ENCODE data around the gene KCNF1. TPM values are rescaled to one million over a fixed set of nuclear protein-coding genes. Genes with fewer than 3 reads are reported as not detected.

The KCNF1 gene
- polyA plus RNA-seq, 1 donor from 2014 or later: 11.4 TPM

GRCh38 chr2:10939058-10939457 is 27.3 kb downstream of the KCNF1 start:
- no peaks in the 10 kb centered on the region for H3F3A ChIP-seq (ENCODE audit: insufficient read depth, low read length, poor library complexity, severe bottlenecking)
- no peaks in the 10 kb centered on the region for H3K9me2 ChIP-seq (ENCODE audit: insufficient read depth, low read length)
- TF ChIP-seq EZH2 (IDR thresholded peaks at IDR 0.05; ENCODE audit: borderline replicate concordance, insufficient read depth, low read length, poor library complexity, severe bottlenecking): no peak
- no peak for TF ChIP-seq SMC3 (conservative IDR thresholded peaks at IDR 0.05; ENCODE audit: poor library complexity)
- no peak for TF ChIP-seq CTCF (IDR thresholded peaks at IDR 0.05; ENCODE audit: poor library complexity, severe bottlenecking)
- no peak for TF ChIP-seq TAF1 (IDR thresholded peaks at IDR 0.05; ENCODE audit: low read depth)
- TF ChIP-seq REST (IDR thresholded peaks at IDR 0.05; ENCODE audit: borderline replicate concordance): no peak
- no peak for TF ChIP-seq EP300 (conservative IDR thresholded peaks at IDR 0.05; ENCODE audit: poor library complexity, severe bottlenecking)
- no peak for TF ChIP-seq POLR2AphosphoS5 (IDR thresholded peaks at IDR 0.05)
- no peak for TF ChIP-seq RAD21 (conservative IDR thresholded peaks at IDR 0.05)
- TF ChIP-seq MXI1 (conservative IDR thresholded peaks at IDR 0.05; ENCODE audit: poor library complexity, severe bottlenecking): no peak
- H3K79me2 ChIP-seq (replicated peaks; ENCODE audit: insufficient read depth, low read length): no peaks in the 10 kb centered on the region
- no peak overlapping the region for H3K4me3 ChIP-seq (ENCODE audit: low read length)
- H3K4me2 ChIP-seq (ENCODE audit: low read length): no peak overlapping the region
- no peak overlapping the region for H2AFZ ChIP-seq (ENCODE audit: low read depth, low read length)
- no peaks in the 10 kb centered on the region for H3K36me3 ChIP-seq (ENCODE audit: insufficient read depth, low read length)
- no peaks in the 10 kb centered on the region for H4K20me1 ChIP-seq (ENCODE audit: insufficient read depth)
- no peak overlapping the region for H3K27ac ChIP-seq (ENCODE audit: low read length)
- H3K9me3 ChIP-seq (ENCODE audit: low read length): no peaks in the 10 kb centered on the region
- no peak overlapping the region for H3K9ac ChIP-seq (ENCODE audit: low read length)
- H3K27me3 ChIP-seq (ENCODE audit: insufficient read depth, low read depth, low read length): no peaks in the 10 kb centered on the region

- H2AFZ ChIP-seq (ENCODE audit: low read depth, low read length): no peak overlapping the region
- no peak overlapping the region for H3K27ac ChIP-seq (ENCODE audit: low read length)
- H3K9ac ChIP-seq (ENCODE audit: low read length): no peak overlapping the region
- H3K27me3 ChIP-seq (ENCODE audit: insufficient read depth, low read depth, low read length): no peaks in the 10 kb centered on the region
- no peaks in the 10 kb centered on the region for H3K36me3 ChIP-seq (ENCODE audit: insufficient read depth, low read length)
- no peak overlapping the region for H3K4me3 ChIP-seq (ENCODE audit: low read length)
- no peaks in the 10 kb centered on the region for H3K9me3 ChIP-seq (ENCODE audit: low read length)
- no peaks in the 10 kb centered on the region for H3K9me2 ChIP-seq (ENCODE audit: insufficient read depth, low read length)
- no peak overlapping the region for H3K4me2 ChIP-seq (ENCODE audit: low read length)
- H3K79me2 ChIP-seq (replicated peaks; ENCODE audit: insufficient read depth, low read length): no peaks in the 10 kb centered on the region
- H3F3A ChIP-seq (ENCODE audit: insufficient read depth, low read length, poor library complexity, severe bottlenecking): no peaks in the 10 kb centered on the region
- no peaks in the 10 kb centered on the region for H4K20me1 ChIP-seq (ENCODE audit: insufficient read depth)
- no peak for TF ChIP-seq POLR2AphosphoS5 (IDR thresholded peaks at IDR 0.05)
- TF ChIP-seq REST (IDR thresholded peaks at IDR 0.05; ENCODE audit: borderline replicate concordance): no peak
- no peak for TF ChIP-seq RAD21 (conservative IDR thresholded peaks at IDR 0.05)
- TF ChIP-seq SMC3 (conservative IDR thresholded peaks at IDR 0.05; ENCODE audit: poor library complexity): no peak
- no peak for TF ChIP-seq TAF1 (IDR thresholded peaks at IDR 0.05; ENCODE audit: low read depth)
- TF ChIP-seq EP300 (conservative IDR thresholded peaks at IDR 0.05; ENCODE audit: poor library complexity, severe bottlenecking): no peak
- no peak for TF ChIP-seq EZH2 (IDR thresholded peaks at IDR 0.05; ENCODE audit: borderline replicate concordance, insufficient read depth, low read length, poor library complexity, severe bottlenecking)
- no peak for TF ChIP-seq MXI1 (conservative IDR thresholded peaks at IDR 0.05; ENCODE audit: poor library complexity, severe bottlenecking)
- TF ChIP-seq CTCF (IDR thresholded peaks at IDR 0.05; ENCODE audit: poor library complexity, severe bottlenecking): no peak
These were observed 28.9 kb downstream of the KCNF1 start for GRCh38 chr2:10940596-10940995.
